GM15510 (cell line): Measurements from ENCODE around the gene PRKAG2.

Source experiments
- POLR2A ChIP-seq: IDR thresholded peaks from 3 replicates; pipeline ENCODE4 v1.6.1; 2011; ENCODE audit warnings: borderline replicate concordance; ENCODE audit not compliant: insufficient read length; ENCODE audit errors: extremely low read depth

Gene PRKAG2

DNA sequence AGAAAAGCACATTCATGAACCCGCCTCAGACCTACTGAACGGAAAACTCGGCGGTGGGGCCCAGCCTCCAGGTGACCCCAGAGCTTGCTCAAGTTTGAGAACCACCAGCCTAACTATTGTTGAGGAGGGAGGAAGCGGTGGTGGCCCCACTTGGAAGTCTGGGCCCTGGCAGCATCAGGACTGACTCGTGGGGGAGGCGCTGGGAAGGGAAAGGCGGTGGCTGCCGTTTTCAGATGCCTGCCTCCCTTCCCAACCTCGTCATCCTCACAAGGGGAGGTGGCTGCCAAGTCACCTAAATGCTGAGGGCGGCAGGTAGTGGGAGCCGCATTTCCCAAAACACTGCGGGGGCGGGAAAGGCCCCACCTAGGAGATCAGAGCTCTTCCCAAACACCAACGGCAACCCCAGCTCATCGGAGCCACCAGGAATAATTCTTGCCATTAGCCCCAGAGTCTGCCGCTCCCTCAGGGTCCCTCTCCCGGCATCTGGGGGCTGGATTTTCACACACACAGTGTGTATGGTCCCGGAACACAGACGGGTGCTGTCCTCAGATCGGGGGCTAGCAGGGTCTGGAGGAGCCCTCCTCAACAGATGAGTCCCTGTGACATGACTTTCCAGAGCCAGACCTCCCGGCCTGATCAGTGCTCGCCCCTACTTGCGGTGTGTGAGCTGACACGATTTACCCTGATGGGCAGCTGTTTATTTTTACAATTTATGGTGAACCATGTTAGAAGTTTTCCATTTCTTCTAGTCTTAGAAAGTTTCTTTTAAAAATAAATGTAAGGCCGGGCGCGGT is 31.3 kb downstream of the PRKAG2 start:
- no peak for TF ChIP-seq POLR2A

DNA sequence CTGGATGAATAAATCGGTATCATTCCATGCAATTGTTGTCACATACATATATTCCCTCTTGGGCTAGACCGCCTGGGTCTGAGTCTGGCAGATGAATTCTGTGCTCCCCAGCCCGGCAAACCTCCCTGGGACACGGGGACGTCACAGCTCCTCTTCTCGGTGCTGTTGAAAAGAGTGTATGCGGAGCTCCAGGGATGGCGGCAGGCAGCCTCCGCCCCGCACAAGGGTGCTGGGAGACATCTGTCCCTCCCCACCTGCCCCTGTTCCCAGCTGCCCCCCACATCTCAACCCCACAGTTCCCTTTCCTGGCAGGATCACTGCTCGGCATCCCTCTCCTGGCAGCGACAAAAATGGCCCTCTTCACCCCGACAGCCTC is 32.1 kb downstream of the PRKAG2 start:
- no peak for TF ChIP-seq POLR2A

DNA sequence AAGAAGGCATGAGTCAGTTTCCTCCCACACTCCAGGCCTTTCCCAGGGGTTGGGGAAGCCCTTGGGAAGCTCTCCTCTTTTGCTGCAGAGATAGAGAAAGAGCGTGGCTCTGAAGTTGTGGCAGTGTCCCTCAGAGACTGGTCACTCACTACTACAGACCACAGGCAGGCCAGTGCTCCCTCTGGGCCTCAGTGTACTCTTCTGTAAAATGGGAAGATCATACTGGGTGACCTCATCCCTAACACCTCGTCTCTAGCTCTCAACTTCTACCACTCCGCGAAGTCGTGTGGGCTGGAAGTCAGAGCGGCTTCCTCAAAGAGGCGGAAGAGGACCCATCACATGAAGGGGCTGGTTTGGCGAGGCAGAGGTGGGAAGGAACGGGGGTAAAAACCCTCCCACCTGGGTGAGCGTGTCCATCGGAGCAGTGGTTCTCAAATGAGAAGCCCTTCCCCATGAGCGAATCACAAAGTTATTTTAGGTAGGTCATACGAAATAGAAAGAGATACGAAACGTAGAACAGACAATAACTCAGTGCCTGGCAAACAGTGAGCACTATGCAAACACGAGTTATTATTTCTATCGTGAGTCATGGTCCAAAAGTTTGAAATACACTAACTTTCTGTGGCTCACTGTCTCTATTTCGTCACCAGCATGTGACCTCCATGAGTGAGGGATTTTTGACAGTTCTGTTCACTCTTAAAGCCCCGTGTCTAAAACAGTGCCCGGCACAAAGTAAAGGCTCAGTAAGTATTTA is 32.7 kb downstream of the PRKAG2 start:
- TF ChIP-seq POLR2A = no peak

DNA sequence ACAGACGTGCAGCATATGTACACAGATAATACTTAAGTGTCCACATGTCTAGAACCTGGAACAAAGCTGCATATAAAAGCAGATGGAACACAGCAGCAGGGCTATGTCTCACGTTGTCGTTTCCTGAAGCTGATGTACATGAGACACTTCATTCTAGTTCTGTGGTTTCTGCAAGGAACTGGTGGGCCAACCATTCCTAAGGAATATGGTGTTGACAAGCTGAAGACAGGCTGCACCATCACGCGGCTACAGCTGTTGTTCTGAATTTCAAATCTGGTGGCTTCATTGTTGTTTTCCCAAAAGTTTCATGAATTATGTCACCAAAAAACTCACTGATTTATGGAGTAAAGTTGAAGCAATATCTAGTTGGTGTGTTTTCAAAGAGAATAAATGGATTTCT is 33.7 kb downstream of the PRKAG2 start:
- TF ChIP-seq POLR2A = no peak

DNA sequence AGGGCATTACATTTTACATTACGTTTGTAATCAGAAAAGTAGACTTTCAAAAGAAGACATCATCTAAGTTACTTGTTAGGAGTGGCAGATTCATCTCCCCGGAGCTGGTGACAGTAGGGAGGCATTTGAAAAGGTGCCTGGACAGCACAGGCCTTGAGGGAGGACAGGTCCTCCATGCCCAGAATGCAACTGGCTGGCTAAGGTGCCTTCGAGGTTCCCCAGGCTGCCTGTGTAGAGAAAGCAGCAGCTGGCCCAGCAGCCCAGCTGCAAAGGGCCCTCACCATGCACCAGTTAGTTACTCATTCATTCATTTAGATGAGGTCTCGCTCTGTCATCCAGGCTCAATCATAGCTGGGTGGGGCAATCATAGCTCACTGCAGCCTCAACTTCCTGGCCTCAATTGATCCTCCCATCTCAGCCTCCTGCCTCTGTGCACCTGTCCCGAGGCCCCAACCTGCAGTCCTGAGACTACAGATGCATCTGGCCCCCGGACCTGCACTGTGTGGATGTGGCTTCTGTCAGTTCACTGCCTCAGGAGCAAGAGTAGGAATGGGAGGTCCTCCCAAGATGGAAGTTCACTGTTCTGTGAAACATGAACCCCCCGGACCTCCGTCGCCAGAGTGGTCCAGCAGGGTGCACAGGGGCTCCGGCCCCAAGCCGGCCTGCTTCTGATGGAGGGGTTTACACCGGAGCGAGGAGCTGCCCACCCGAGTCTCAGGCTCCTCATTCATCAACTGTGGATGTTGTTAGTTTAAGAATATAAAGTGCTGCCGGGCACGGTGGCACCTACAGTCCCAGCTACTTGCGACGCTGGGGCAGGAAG is 36.6 kb downstream of the PRKAG2 start:
- TF ChIP-seq POLR2A = no peak

DNA sequence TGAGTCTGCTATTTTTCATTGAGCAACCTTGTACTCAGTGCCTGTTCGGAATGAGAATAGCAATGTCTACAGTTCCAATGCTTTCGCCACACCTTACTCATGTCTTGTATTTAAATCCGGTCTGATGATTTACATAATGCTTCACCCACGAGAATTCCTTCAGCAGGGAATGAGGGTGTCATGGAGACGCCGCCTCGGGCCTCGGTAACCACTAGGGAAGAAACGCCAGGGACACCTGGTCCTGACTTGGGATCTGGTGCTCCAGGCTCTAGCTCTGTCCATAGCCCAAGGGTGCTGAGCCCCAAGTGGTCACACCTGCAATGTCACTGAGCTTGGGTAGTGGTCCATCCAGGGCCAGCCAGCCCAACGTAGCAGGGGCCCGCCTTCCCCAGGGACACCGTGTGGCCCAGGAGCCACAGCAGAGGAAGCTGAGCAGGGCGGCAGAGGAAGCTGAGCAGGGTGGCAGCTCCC is 37.4 kb downstream of the PRKAG2 start:
- TF ChIP-seq POLR2A = no peak

DNA sequence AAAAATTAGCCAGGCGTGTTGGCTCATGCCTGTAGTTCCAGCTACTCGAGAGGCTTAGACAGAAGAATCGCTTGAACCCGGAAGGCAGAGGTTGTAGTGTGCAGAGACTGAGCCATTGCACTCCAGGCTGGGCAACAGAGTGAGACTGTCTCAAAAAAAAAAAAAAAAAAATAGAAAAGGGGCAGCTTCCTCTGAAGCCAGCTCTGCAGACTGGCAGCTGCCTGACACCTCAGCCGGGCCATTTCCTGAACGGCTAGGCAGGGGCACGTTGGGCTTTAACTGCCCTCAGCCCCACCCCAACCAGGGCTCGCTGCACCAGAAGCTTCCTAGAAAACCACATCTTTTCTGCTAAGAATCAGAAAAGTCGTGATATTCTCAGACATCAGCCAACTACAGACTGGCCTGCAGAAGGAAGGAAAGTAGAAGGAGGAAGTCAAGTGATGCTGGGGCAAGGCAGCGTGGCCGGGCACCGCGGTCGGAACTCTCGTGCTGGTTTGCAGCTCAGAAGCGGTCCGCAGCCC is 38.0 kb downstream of the PRKAG2 start:
- TF ChIP-seq POLR2A = no peak

DNA sequence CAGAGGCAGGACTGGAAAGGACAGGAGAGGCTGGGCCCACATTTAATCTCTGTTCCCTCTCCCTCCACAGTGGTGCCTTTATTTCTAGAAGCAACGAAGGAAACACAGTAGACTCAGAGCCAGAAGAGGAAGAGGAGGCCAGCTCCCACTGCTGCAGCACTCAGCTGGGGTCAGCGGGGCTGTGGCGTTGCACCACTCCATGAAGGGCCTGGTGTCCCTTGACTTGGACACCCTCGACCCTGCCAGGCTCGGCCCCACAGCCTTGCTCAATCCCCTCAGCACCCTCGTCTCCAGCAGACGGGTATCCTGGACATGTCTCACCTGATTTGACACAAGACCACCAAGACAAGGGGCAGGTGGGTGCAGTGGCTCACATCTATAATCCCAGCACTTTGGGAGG is 38.8 kb downstream of the PRKAG2 start:
- no peak for TF ChIP-seq POLR2A

DNA sequence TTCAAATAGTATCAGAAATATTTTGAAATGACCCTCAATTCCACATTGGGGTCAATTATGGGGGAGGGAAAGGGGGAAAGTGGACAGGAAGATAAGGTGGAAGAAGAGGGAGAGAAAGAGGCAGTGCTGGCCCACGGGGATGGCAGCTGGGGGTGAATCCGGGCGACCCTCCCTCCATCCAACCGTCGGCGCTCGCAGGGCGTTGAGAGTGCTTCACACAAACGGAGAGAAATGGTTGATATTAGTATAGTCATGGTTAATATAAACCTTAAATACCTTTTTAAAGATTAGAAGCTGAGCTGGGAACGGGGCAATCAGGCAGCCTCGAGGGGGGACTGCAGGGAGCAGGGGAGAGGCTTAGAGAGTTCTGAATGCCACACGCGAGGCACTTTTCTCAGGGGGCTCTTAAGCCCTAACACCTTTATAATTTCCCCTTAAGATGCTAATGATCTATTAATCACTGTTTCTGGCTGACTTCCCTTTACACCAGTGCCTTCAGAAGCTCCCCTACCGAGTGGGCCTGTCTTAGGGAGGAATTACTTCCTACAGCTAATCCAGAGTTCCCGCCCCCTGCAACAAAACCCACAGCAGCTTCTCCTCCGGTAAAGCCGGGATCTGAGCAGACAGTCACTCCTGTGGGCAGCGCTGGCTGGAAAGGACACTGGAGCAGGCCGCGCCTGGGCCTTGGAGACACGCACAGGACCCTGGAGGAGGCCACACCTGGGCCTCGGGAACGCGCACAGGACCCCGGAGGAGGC is 39.5 kb downstream of the PRKAG2 start:
- TF ChIP-seq POLR2A = no peak

DNA sequence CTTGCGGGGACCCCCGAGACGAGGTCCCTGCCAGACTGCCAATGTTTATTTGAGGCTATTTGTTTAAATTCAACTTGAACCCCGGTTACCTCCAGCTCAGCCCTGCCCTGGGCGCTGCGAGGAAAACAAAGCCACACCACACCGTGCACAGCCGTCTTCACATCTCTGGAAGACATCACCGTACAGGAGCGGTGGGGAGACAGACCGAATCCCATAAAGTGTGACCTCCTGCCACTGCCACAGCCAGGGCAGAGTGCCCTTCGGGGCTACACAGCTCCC is 40.0 kb downstream of the PRKAG2 start:
- no peak for TF ChIP-seq POLR2A

DNA sequence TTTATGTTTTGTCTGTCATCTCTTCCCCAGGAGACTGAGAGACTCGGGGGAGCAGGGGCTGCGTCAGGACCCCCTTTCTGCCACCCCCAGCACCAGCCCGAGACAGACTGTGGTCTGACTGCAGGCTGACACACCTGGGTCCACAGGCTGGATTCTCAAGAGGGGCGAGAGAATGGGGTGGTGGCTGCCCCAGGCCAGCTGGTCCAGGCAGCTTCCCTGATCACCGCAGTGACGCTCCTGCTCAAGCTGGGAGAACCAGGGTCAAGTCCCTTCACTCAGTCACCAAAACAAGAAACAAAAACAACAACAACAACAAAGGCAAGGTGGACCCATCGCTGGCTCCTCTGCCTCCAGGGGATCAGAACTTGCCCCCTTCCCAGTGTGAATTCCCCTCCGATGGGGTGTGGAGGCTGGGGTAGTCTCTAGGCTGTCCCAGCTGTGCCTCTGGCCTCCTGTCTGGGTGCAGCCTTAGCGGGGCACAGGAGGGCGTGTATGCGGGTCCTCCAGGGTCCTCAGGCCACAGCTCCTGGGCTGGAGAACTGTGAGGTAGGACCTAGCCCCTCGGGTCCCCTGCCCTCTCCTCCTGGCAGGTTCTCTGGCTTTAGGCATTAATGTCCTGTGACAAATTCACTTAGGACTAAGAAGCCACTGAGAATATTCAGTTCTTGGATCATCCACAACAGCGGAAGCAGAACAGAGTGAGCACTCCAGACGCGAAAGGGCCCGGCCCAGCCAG is 40.6 kb downstream of the PRKAG2 start:
- TF ChIP-seq POLR2A = no peak

DNA sequence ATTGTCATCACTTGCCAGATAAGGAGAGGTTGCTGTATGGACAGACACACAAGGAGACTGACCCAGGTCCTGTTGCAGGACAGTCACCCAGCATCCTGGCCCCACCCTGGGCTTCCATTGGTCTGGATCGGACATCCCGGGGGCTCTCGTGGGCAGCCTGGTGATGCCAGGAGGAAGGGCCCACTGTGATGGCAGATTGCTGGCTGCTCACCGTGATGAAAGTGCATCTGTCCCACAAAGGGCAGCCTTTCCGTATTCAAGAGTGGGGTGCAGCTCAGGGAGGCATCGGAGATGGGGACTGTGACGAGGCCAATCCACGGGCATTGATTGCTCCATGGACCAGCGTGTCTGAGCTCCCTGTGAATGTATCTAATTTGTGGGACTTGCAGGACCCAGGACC is 41.3 kb downstream of the PRKAG2 start:
- TF ChIP-seq POLR2A = no peak

DNA sequence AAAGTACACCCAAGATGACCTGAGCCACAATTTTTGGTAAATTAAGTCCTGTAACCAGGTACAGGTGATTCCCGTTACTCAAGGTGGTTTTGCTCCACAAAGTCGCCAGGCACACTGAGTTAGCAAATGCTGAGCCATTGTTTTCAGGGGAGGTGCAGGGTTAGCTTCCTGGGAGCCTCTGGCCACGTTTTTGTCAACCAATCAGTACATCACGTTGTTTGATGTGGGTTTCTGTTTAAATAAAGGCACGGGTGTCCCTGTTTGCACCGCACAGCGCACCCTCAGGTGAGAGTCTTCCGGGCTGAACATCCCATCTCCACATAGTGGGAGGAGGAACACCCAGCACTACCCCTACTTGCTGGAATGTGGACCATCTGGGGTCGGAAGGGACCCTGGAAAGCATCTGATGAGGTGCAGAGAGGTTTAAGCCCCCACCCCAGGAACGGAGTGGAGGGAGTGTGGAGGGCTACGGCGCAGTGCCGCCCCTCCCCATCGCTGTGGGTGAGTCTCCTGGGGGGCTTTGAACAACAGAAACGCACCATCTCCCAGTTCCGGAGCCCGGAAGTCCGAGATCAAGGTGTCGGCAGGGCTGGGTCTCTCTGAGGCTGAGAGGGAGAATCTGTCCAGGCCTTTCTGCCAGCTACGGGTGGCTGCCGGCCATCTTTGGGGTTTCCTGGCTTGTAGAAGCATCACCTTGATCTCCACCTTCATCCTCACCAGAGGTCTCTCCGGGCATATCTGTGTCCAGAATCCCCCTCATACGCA is 42.5 kb downstream of the PRKAG2 start:
- no peak for TF ChIP-seq POLR2A
